Suppressor macrophage treated with lipopolysaccharide for 1 hour (primary cell): Measurements from ENCODE around the gene FNDC10.
"Not testable (repeated sequence)": the region's sequence is repeated elsewhere in the genome, so short reads cannot be mapped to it uniquely, and the experiment has no call there.

ENCODE experiments used
- DNase-seq, 3 donors: peaks; one replicate each; pipeline ENCODE4 v3.0.0-alpha.2; 2020 to 2022

Gene FNDC10

DNA sequence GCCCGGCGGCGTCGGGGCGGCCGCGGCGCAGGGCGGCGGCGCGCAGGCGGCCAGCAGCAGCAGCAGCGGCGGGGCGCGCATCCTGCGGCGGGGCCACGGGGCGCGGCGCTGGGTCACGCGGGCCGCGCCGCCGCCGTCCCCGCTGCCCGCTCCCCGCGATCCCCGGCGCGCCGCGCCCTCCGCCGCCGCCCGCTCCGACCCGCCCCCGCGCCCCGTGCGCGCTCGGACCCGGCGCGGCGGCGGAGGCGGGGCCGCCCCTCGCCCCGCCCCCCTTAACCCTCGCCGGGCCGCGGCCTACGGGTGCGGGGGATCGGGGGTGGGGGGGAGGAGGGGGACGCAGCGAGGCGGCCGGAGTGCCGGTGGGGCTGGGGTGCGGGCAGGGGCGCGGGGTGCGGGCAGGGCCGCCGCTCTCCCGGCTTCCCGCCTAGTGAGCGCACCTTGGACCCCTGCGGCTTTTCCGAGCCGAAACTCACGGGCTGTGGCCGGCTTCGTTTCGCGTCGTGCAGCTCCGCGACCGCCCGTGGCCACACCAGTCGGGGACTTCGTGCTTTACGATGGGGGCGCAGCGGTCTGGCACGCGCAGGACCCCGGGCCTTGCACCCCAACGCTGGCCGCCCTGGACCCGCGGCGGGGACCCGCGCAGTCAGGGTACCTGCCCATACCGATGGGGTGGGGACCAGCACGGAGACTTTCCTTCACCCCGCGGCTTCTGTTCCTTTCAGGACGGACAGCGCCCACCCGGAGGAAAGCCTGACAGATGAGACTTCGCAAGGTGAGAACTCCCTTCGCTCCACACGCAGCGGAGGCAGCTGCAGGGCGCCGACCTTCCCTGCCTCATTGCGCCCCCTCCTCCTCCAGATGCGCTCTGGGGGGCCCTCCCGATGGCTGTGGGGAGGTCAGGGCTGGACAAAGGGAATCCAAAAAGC, at the start of gene FNDC10:
Gene FNDC10, minus strand, starts transcription at position 201 of the 926 bp plus-strand sequence. Its CDS starts 120 bp downstream, at position 81.
- peak in 1 of 3 donors; percentile 53 for DNase-seq

- not testable (repeated sequence) for DNase-seq
Measured at GRCh38 chr1:1648265-1648664, 48.3 kb upstream of the FNDC10 start.

DNA sequence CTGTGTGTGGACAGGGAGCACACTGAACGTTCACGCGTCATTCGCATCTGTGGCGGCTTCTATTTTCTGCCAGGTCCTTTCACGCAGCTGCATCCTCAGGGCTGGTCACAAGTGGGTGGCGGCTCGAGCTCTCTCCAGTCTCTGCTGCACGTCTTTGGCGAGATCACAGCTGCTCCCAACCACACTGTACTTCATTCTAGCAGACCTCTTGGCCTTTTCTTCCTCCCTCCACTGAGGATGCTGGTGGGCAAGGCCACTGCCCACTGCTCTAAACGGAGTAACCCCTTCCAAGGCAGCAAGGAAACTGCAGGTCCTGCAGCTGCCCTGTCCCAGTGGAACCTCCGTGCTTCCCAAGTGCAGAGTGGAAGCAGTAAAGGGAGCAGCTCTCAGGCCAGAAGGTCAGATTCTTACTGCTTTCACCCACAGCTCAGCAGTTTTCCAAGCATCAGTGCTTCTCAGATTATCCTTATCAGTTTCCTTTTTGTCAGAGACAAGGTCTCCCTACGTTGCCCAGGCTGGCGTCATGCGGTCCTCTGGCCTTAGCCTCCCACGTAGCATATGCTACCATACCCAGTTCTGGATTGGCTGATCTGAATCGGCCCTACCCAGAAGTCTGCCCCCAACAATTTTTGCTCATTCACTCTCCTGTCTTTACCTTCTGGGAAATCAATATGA, 47.8 kb upstream of the FNDC10 start:
- DNase-seq = not testable (repeated sequence)

DNA sequence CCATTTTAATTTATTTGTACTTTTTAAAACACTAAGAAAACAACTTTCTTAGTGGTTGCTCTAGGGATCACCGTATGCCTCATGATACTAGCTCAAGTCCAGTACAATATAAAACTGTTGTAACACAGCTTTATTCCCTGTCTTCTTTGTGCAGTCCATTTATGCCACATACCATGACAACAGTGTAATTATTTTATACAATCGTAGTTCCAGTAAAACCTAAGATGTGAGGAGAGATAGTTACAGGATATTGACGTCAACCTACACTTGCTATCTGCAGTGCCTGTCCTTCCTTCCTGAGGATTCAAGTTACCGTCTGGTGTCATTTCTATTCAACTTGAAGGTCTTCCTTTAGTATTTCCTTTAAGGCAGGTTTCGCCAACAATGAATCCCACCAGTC, 46.4 kb upstream of the FNDC10 start:
- DNase-seq = not testable (repeated sequence)

GRCh38 chr1:1640711-1641461, 41.0 kb upstream of the FNDC10 start:
- DNase-seq = not testable (repeated sequence)

GRCh38 chr1:1640081-1640480, 40.1 kb upstream of the FNDC10 start:
- not testable (repeated sequence) for DNase-seq

DNA sequence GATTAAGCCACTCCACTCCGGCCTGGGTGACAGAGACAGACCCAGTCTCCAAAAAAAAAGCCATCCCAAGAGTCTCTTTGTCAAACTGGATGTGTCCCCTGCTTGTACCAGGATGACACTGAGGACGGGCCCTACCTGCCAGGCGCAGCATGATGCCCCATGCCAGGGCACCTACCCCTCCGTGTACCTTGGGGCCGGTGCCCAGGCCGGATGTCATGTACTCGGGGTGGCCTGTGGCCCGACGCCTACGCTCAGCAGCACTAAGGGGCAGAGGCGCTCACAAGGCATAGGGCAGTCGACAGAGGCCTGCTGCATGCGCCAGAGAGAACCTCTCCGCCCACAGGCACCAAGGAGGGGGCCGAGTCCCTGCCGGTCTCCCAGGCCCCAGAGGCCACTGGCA, 39.4 kb upstream of the FNDC10 start:
- DNase-seq = not testable (repeated sequence)

DNA sequence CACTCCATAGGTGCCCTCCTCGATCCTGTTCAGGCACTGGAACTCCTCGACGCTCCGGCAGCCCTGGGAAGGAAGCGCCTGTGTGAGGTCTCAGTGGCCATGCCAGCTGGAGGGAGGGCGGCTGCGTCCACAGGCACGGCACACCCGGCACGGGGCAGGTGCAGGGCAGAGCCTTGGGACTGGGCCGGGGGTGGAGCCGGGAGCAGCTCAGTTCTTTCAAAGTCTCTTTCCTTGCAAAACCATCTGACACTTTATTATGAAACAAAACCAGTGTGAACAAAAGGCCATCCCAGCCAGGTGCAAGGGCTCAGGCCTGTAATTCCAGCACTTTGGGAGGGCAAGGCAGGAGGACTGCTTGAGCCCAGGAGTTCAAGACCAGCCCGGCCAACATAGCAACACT, 38.6 kb upstream of the FNDC10 start:
- DNase-seq = not testable (repeated sequence)

DNA sequence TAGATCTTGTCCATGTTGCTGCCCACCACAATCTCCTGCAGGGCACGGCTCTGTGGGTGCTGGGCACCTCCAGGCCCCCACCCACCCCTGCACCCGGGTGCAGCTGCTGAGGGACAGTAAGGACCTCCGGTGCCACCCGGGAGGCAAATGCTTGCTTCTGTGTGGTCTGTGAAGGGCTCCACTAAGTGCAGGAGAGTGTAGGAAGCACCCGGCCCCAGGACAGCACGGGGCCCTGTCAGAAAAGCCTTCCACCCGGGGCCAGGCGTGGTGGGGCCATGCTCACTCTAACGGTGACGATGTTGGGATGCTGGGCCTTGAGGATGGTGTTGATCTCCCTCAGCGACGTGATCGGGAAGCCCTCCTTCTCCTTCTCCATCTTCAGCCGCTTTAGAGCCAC, 37.5 kb upstream of the FNDC10 start:
- not testable (repeated sequence) for DNase-seq

GRCh38 chr1:1636621-1637478, 36.9 kb upstream of the FNDC10 start:
- not testable (repeated sequence) for DNase-seq

DNA sequence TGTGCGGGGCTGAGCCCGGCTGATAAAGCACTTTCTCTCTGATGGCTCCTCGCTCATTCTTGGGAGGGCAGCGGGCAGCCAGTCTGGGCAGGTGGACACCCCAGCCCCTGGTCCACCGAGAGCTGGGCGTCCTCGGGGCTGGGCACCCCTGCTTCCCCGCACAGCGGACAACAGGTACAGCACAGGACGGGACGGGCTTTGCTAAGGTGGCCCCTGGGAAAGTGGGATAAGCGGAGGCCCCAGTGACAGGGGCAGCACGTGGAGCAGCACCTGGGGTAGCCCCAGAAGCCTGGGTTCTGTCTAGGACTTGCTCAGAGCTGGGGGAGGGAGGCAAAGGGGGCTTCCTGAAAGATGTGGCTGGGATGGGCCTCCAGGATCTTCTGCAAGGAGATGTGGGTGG, 34.7 kb upstream of the FNDC10 start:
- not testable (repeated sequence) for DNase-seq

- DNase-seq = not testable (repeated sequence)
Measured at GRCh38 chr1:1633409-1633808, 33.5 kb upstream of the FNDC10 start.

DNA sequence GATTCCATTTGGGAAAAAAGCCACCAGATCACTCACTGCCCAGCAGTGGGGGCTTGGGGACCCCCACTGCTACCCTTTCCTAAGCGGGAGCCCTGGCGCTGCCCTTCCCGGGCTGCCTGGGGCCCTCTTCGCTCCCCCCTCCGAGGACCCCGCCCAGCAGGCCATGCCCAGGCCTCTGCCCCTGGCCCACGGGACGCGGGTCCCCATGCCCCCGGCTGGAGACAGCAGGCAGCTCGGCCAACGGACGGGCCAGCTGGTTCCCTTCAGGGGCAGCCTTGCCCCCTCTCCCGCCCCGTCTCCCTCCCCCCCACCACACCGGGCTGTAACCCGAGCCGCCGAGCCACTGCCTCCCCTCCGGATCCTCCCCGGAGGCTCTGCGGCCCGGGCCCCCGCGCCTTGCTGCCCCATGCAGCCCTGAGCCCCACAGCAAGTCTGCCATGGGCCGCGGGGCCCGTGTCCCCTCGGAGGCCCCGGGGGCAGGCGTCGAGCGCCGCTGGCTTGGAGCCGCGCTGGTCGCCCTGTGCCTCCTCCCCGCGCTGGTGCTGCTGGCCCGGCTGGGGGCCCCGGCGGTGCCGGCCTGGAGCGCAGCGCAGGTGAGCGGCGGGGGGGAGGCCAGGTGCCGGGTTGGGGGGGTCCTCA, 32.0 kb upstream of the FNDC10 start, which contains the start of gene MMP23B:
Gene MMP23B, plus strand, starts transcription at position 392 of the 639 bp plus-strand sequence. Its CDS starts 46 bp downstream, at position 438.
- no peak for DNase-seq

DNA sequence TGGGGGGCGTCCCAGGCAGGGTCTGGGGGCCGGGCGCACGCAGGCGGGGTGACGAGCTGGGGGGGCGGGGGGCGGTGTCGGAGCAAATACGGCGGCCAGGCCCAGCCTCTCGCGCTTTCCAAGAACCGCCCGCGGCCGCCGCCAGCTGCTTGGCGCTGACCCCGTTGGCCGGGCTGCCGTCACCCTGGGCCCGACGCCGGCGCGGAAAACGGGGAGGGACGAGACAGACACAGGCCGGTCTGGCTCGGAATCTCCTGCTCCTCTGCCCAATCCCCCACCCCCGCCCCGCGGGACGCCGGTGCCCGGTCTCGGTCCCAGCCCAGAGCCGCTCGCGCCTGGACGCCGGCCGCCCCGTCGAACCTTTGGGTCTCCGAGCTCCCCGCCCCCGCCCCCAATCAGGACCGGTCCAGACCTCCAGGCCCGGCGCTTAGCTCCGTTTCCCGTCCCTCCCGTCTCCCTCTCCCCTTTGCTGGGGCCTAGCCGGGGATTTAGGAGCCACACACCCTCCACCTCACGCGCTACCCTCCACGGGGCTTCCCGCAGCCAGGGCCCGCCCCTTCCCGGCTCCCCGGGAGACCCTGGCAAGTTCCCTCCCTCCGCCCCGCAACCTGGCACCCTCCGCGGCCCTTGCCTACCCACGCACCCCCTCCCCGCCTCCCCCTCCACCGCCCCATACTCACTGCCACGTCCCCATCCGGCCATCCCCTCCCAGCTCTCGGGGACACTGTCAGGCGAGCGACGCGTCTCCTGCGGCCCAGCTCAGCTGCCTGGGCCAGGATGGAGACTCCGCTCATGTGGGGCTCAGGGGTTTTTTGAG, 31.2 kb upstream of the FNDC10 start:
- peak in 1 of 3 donors; percentile 34 for DNase-seq

- peak; percentile 71 to 81 (median 74) for DNase-seq
Measured at GRCh38 chr1:1630191-1630964, 30.4 kb upstream of the FNDC10 start.

DNA sequence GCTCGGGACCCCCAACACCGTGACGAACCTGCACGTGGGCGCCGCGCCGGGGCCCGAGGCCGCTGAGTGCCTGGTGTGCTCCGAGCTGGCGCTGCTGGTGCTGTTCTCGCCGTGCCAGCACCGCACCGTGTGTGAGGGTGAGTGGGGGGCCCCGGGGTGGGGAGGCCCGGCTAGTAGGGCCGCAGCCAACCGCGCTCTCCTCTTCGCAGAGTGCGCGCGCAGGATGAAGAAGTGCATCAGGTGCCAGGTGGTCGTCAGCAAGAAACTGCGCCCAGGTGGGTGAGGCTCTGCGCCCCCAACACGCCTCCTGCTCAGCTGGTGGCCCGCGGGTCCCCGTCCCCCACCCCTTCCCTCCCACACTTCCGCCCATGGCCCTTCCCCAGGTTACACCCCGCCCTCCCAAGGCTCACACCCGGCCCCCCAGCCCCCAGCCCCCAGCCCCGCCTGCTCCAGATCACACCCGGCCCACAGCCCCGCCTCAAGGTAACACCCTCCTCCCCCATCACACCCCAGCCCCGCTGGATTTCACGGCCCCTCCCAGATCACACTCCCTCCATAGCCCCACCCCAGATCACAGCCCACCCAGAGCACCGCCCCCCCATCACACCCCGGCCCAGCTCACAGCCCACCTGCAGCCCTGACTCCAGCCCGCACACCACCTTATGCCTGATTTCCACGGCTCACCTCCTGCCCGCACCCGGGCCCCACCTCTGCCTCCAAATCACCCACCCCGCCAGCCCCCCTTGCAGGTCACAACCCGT, 29.7 kb upstream of the FNDC10 start:
- DNase-seq = no peak

DNA sequence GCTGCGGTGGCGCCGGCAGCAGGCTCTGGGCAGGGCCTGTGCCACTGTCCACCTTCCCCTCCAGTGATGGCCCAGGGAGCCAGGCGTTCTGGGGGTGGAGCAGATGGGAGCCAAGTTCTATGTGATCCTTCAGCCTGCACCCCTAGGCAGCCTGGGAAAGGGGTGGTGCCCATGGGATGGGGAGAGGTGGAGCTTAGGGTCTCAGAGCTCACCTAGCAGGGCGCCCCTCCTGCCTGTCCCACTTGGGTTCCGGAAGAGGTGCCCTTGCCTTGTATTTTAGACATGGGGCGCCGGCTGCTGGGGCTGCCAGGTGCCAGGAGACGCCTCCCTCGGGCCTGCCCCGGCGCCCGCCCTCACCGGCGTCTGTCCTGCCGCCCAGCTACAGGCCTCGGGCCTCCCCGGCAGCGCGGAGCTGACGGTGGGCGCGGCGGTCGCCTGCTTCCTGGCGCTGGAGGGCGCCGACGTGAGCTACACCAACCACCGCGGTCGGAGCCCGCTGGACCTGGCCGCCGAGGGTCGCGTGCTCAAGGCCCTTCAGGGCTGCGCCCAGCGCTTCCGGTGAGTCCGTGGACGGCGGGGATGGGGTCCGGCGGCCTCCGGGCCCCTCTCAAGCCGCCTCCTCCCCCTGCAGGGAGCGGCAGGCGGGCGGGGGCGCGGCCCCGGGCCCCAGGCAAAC, 29.0 kb upstream of the FNDC10 start:
- no peak for DNase-seq
